ENCODE data around the gene RGS3.
A peak's percentile ranks its signal among the peaks of the same experiment; 100 is the strongest.

RGS3 gene

DNA sequence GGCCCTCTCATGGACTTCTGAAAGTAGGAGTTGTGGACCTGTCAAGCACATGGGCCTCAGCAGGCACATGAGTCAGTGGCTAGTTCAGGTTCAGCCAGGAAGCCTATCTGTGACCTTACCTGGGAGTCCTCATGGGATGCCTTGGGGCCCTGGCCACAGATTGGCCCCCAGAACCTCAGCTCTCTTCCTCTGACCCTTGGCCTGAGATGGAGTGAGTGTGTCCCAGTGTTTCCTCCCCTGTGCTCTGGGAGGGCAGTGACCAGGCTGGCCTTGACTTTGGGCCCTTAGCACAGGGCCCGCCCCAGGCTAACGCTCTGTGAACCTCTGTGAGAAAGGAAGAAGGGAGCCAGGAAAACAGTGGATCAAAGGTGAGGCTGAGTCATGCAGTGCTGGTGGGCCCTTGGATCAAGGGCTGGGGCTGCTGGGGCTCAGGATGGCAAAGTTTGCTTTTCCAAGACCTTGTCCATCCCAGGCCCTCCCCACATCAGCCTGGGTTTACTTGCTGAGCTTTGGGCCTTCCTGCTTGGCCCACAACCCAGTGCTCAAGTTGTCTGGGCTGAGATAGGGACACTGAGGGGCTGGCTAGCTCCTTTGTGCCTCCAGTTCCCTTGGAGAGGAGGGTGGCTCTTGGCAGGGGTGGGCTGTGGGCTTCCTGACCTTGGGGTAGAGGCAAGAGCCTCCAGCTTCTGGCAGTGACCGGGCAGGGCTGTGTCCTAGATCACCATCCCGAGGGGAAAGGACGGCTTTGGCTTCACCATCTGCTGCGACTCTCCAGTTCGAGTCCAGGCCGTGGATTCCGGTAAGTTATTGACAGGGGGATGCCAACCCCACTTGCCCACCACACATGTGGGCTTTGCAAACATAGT is 41.4 kb downstream of the RGS3 start:
- H3K23ac ChIP-seq (ENCODE audit: low read length in 2 of 2): no peak overlapping the region
- H3K14ac ChIP-seq (ENCODE audit: low read length in 2 of 2): peak overlapping the region in 1 of 2 experiments; percentile 53
- peak overlapping the region; percentile 14 for H2AK5ac ChIP-seq (ENCODE audit: low read length, severe bottlenecking)
- WGBS: 98% methylated on average over 9 of the region's 9 CpGs
- H2BK5ac ChIP-seq (ENCODE audit: low read depth, low read length, poor library complexity, severe bottlenecking): no peak overlapping the region
- no peak overlapping the region for H4K91ac ChIP-seq (ENCODE audit: low read length)
- no peak overlapping the region for H2BK120ac ChIP-seq (ENCODE audit: low read depth, low read length)
- no peak overlapping the region for H3K4me2 ChIP-seq (ENCODE audit: low read length, poor library complexity, severe bottlenecking)
- H3K9ac ChIP-seq (ENCODE audit: low read length): no peak overlapping the region
- no peak overlapping the region for H3K27ac ChIP-seq (ENCODE audit: low read length, poor library complexity, severe bottlenecking)
- H3K4ac ChIP-seq (ENCODE audit: low read depth in 1 of 2, low read length in 2 of 2): no peak overlapping the region
- no peak overlapping the region for H2BK15ac ChIP-seq (ENCODE audit: low read depth, poor library complexity, severe bottlenecking)
- H3K79me1 ChIP-seq (replicated peaks; ENCODE audit: low read length, poor library complexity, severe bottlenecking): no peaks in the 10 kb centered on the region
- no peak overlapping the region for H2BK12ac ChIP-seq (ENCODE audit: low read length in 2 of 2)
- H3K36me3 ChIP-seq (ENCODE audit: control insufficient read depth in 1 of 2, insufficient read depth in 2 of 2, low read depth in 1 of 2, low read length in 2 of 2): no peaks in the 10 kb centered on the region
- H3K9me3 ChIP-seq (ENCODE audit: control insufficient read depth, low read length): no peaks in the 10 kb centered on the region
- no peak overlapping the region for H3K4me3 ChIP-seq (ENCODE audit: insufficient read depth in 1 of 2, low read depth in 1 of 2, low read length in 2 of 2)
- H3K27me3 ChIP-seq (ENCODE audit: control insufficient read depth in 1 of 2, insufficient read depth in 1 of 2, low read length in 2 of 2): peaks cover 0 to 14% of the 10 kb centered on the region in 2 experiments
- no peak overlapping the region for H4K8ac ChIP-seq (ENCODE audit: low read length)
- H3K18ac ChIP-seq (ENCODE audit: low read depth in 1 of 2, low read length in 2 of 2): peak overlapping the region in 1 of 2 experiments; percentile 14
- H3K4me1 ChIP-seq (ENCODE audit: control insufficient read depth, insufficient read depth, low read depth, low read length): peaks cover 41% of the 10 kb centered on the region
- no peak for DNase-seq
- no peak overlapping the region for H2AFZ ChIP-seq (ENCODE audit: low read depth, low read length)

DNA sequence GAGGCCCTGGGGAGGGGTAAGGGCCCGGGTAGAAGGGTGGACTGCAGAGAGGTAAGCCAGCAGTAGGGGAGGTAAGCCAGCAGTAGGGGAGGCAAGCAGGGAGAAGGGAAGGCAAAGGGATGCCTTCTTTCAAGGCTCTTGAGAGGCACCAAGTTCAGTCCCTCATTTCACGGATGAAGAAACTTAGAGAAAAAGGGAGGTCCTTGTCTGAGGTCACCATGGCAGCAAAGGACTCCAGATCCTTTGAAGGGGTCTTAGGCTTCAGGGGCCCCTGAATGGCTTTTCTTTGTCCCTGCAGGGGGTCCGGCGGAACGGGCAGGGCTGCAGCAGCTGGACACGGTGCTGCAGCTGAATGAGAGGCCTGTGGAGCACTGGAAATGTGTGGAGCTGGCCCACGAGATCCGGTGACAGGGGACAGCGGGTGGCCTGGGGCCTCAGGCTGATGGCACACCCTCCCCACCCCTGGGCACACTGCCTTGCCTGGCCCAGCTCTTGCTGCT is 42.6 kb downstream of the RGS3 start:
- Histone ChIP-seq H3K9ac (ENCODE audit: low read length) (no peak overlapping the region), H2BK120ac (ENCODE audit: low read depth, low read length) (no peak overlapping the region), H4K91ac (ENCODE audit: low read length) (no peak overlapping the region), H2BK15ac (ENCODE audit: low read depth, poor library complexity, severe bottlenecking) (no peak overlapping the region), H2AFZ (ENCODE audit: low read depth, low read length) (no peak overlapping the region), H3K4ac (ENCODE audit: low read depth in 1 of 2, low read length in 2 of 2) (no peak overlapping the region), H3K27me3 (ENCODE audit: control insufficient read depth in 1 of 2, insufficient read depth in 1 of 2, low read length in 2 of 2) (peaks cover 0 to 14% of the 10 kb centered on the region in 2 experiments), H3K4me1 (ENCODE audit: control insufficient read depth, insufficient read depth, low read depth, low read length) (peaks cover 44% of the 10 kb centered on the region), H3K79me1 (replicated peaks; ENCODE audit: low read length, poor library complexity, severe bottlenecking) (no peaks in the 10 kb centered on the region), H3K36me3 (ENCODE audit: control insufficient read depth in 1 of 2, insufficient read depth in 2 of 2, low read depth in 1 of 2, low read length in 2 of 2) (no peaks in the 10 kb centered on the region), H2BK5ac (ENCODE audit: low read depth, low read length, poor library complexity, severe bottlenecking) (no peak overlapping the region), H3K23ac (ENCODE audit: low read length in 2 of 2) (no peak overlapping the region), H3K14ac (ENCODE audit: low read length in 2 of 2) (no peak overlapping the region), H3K18ac (ENCODE audit: low read depth in 1 of 2, low read length in 2 of 2) (no peak overlapping the region), H4K8ac (ENCODE audit: low read length) (no peak overlapping the region), H3K4me2 (ENCODE audit: low read length, poor library complexity, severe bottlenecking) (no peak overlapping the region), H3K9me3 (ENCODE audit: control insufficient read depth, low read length) (no peaks in the 10 kb centered on the region), H3K4me3 (ENCODE audit: insufficient read depth in 1 of 2, low read depth in 1 of 2, low read length in 2 of 2) (no peak overlapping the region), H2BK12ac (ENCODE audit: low read length in 2 of 2) (no peak overlapping the region), H2AK5ac (ENCODE audit: low read length, severe bottlenecking) (no peak overlapping the region), H3K27ac (ENCODE audit: low read length, poor library complexity, severe bottlenecking) (no peak overlapping the region)
- WGBS: 69% methylated on average over 9 of the region's 9 CpGs
- DNase-seq: no peak

DNA sequence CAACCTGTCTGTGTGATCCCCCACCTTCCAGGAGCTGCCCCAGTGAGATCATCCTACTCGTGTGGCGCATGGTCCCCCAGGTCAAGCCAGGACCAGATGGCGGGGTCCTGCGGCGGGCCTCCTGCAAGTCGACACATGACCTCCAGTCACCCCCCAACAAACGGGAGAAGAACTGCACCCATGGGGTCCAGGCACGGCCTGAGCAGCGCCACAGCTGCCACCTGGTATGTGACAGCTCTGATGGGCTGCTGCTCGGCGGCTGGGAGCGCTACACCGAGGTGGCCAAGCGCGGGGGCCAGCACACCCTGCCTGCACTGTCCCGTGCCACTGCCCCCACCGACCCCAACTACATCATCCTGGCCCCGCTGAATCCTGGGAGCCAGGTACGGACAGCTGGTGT is 43.7 kb downstream of the RGS3 start:
- Histone ChIP-seq H3K27ac (ENCODE audit: low read length, poor library complexity, severe bottlenecking) (no peak overlapping the region), H4K91ac (ENCODE audit: low read length) (no peak overlapping the region), H3K36me3 (ENCODE audit: control insufficient read depth in 1 of 2, insufficient read depth in 2 of 2, low read depth in 1 of 2, low read length in 2 of 2) (no peaks in the 10 kb centered on the region), H3K4me3 (ENCODE audit: insufficient read depth in 1 of 2, low read depth in 1 of 2, low read length in 2 of 2) (no peak overlapping the region), H3K79me1 (replicated peaks; ENCODE audit: low read length, poor library complexity, severe bottlenecking) (no peaks in the 10 kb centered on the region), H3K9me3 (ENCODE audit: control insufficient read depth, low read length) (no peaks in the 10 kb centered on the region), H2BK12ac (ENCODE audit: low read length in 2 of 2) (no peak overlapping the region), H3K9ac (ENCODE audit: low read length) (no peak overlapping the region), H3K27me3 (ENCODE audit: control insufficient read depth in 1 of 2, insufficient read depth in 1 of 2, low read length in 2 of 2) (peaks cover 0 to 9% of the 10 kb centered on the region in 2 experiments), H2BK120ac (ENCODE audit: low read depth, low read length) (no peak overlapping the region), H3K14ac (ENCODE audit: low read length in 2 of 2) (no peak overlapping the region), H2AK5ac (ENCODE audit: low read length, severe bottlenecking) (peak overlapping the region; percentile 37), H3K23ac (ENCODE audit: low read length in 2 of 2) (no peak overlapping the region), H3K18ac (ENCODE audit: low read depth in 1 of 2, low read length in 2 of 2) (no peak overlapping the region), H2AFZ (ENCODE audit: low read depth, low read length) (no peak overlapping the region), H2BK5ac (ENCODE audit: low read depth, low read length, poor library complexity, severe bottlenecking) (no peak overlapping the region), H4K8ac (ENCODE audit: low read length) (no peak overlapping the region), H3K4ac (ENCODE audit: low read depth in 1 of 2, low read length in 2 of 2) (no peak overlapping the region), H2BK15ac (ENCODE audit: low read depth, poor library complexity, severe bottlenecking) (no peak overlapping the region), H3K4me2 (ENCODE audit: low read length, poor library complexity, severe bottlenecking) (no peak overlapping the region), H3K4me1 (ENCODE audit: control insufficient read depth, insufficient read depth, low read depth, low read length) (peaks cover 43% of the 10 kb centered on the region)
- DNase-seq: no peak
- WGBS: 94% methylated on average over 15 of the region's 19 CpGs

DNA sequence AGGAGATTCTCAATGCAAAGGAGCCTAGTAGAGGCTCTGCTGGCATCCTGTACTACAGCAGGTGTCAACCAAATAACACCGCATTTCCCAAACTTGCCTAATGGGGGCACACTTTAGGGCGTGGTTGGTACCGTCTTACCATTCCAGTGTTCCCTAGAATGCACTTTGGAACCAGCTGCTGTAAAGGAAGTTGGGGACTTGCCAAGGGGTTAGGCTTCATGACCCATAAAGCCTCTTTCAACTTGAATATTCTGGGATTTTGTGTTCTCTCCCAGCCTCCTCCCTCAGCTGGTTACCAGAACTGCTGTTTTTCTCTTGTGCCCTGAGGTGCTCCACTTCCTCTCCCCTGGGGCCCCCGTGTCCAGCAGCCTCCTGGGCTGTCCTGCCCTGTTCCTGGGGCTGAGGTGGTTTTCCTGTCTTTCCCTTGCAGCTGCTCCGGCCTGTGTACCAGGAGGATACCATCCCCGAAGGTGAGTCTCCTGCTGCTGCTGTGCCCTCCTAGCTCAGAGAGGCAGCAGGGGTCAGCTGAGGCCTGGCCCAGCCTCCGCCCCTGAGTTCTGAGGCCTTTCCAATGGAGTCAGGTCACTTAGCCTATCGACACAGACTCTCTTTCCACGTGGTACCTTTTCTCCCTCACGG is 44.7 kb downstream of the RGS3 start:
- H3K79me1 ChIP-seq (replicated peaks; ENCODE audit: low read length, poor library complexity, severe bottlenecking): no peaks in the 10 kb centered on the region
- no peak overlapping the region for H2AFZ ChIP-seq (ENCODE audit: low read depth, low read length)
- H2BK12ac ChIP-seq (ENCODE audit: low read length in 2 of 2): no peak overlapping the region
- H3K14ac ChIP-seq (ENCODE audit: low read length in 2 of 2): no peak overlapping the region
- peak overlapping the region; percentile 6 for H3K27ac ChIP-seq (ENCODE audit: low read length, poor library complexity, severe bottlenecking)
- H2BK15ac ChIP-seq (ENCODE audit: low read depth, poor library complexity, severe bottlenecking): no peak overlapping the region
- H3K9me3 ChIP-seq (ENCODE audit: control insufficient read depth, low read length): no peaks in the 10 kb centered on the region
- no peak overlapping the region for H2BK5ac ChIP-seq (ENCODE audit: low read depth, low read length, poor library complexity, severe bottlenecking)
- no peak overlapping the region for H4K91ac ChIP-seq (ENCODE audit: low read length)
- H3K27me3 ChIP-seq (ENCODE audit: control insufficient read depth in 1 of 2, insufficient read depth in 1 of 2, low read length in 2 of 2): peaks cover 0 to 1% of the 10 kb centered on the region in 2 experiments
- no peak overlapping the region for H3K23ac ChIP-seq (ENCODE audit: low read length in 2 of 2)
- no peak overlapping the region for H3K4me2 ChIP-seq (ENCODE audit: low read length, poor library complexity, severe bottlenecking)
- no peak overlapping the region for H3K9ac ChIP-seq (ENCODE audit: low read length)
- H4K8ac ChIP-seq (ENCODE audit: low read length): no peak overlapping the region
- 80% methylated on average over 9 of the region's 10 CpGs for WGBS
- H3K4me1 ChIP-seq (ENCODE audit: control insufficient read depth, insufficient read depth, low read depth, low read length): peaks cover 45% of the 10 kb centered on the region
- no peak overlapping the region for H3K4me3 ChIP-seq (ENCODE audit: insufficient read depth in 1 of 2, low read depth in 1 of 2, low read length in 2 of 2)
- H2BK120ac ChIP-seq (ENCODE audit: low read depth, low read length): no peak overlapping the region
- H3K36me3 ChIP-seq (ENCODE audit: control insufficient read depth in 1 of 2, insufficient read depth in 2 of 2, low read depth in 1 of 2, low read length in 2 of 2): no peaks in the 10 kb centered on the region
- DNase-seq: no peak
- no peak overlapping the region for H3K4ac ChIP-seq (ENCODE audit: low read depth in 1 of 2, low read length in 2 of 2)
- no peak overlapping the region for H3K18ac ChIP-seq (ENCODE audit: low read depth in 1 of 2, low read length in 2 of 2)
- H2AK5ac ChIP-seq (ENCODE audit: low read length, severe bottlenecking): peak overlapping the region; percentile 5

Data from mesenchymal stem cell (in vitro differentiated cells and primary cell).